HG03354 (cell line): ENCODE data around the gene AFF3.
"Not testable (repeated sequence)": the region's sequence is repeated elsewhere in the genome, so short reads cannot be mapped to it uniquely, and the experiment has no call there.

Experiments used
- ATAC-seq: cut with Tn5 transposase; IDR thresholded peaks from one replicate; pipeline ENCODE4 v1.9.1; 2021; ENCODE audit warnings: mild to moderate bottlenecking; ENCODE audit not compliant: unreplicated experiment, poor library complexity, severe bottlenecking

Gene AFF3

GRCh38 chr2:99786636-99787390, 355.6 kb downstream of the AFF3 start:
- ATAC-seq = no peak

- no peak for ATAC-seq
These were observed 357.4 kb downstream of the AFF3 start for GRCh38 chr2:99784946-99785345.

- no peak for ATAC-seq
These were observed 358.1 kb downstream of the AFF3 start for GRCh38 chr2:99784282-99784681.

GRCh38 chr2:99780276-99780675, 362.1 kb downstream of the AFF3 start:
- ATAC-seq = no peak

- ATAC-seq = no peak
These were observed 363.1 kb downstream of the AFF3 start for GRCh38 chr2:99779276-99779675.

GRCh38 chr2:99777656-99778290, 364.6 kb downstream of the AFF3 start:
- no peak for ATAC-seq

- ATAC-seq = no peak
These were observed 365.3 kb downstream of the AFF3 start for GRCh38 chr2:99776906-99777646.

- no peak for ATAC-seq
These were observed 366.0 kb downstream of the AFF3 start for GRCh38 chr2:99776206-99776905.

- no peak for ATAC-seq
These were observed 366.8 kb downstream of the AFF3 start for GRCh38 chr2:99775585-99775984.

GRCh38 chr2:99773642-99774041, 368.7 kb downstream of the AFF3 start:
- not testable (repeated sequence) for ATAC-seq

- ATAC-seq = no peak
These were observed 369.6 kb downstream of the AFF3 start for GRCh38 chr2:99772591-99773331.

GRCh38 chr2:99771681-99772333, 370.6 kb downstream of the AFF3 start:
- no peak for ATAC-seq

- ATAC-seq = no peak
These were observed 371.5 kb downstream of the AFF3 start for GRCh38 chr2:99770876-99771275.

GRCh38 chr2:99765731-99766318, 376.6 kb downstream of the AFF3 start:
- ATAC-seq = no peak

GRCh38 chr2:99763764-99764163, 378.6 kb downstream of the AFF3 start:
- no peak for ATAC-seq

- ATAC-seq = no peak
These were observed 379.7 kb downstream of the AFF3 start for GRCh38 chr2:99762714-99763113.

GRCh38 chr2:99757611-99758114, 384.7 kb downstream of the AFF3 start:
- no peak for ATAC-seq

GRCh38 chr2:99756059-99756458, 386.3 kb downstream of the AFF3 start:
- no peak for ATAC-seq
